ENCODE results near the gene C4orf50.

C4orf50 gene

GRCh38 chr4:5924461-5925125, 93.6 kb downstream of the C4orf50 start:
- no peak for DNase-seq
- no peaks in the 10 kb centered on the region for H3K79me2 ChIP-seq (ENCODE audit: control insufficient read depth, insufficient read depth, low read length)
- no peaks in the 10 kb centered on the region for H3K79me1 ChIP-seq (ENCODE audit: low read length)
- no peaks in the 10 kb centered on the region for H3K4me1 ChIP-seq (ENCODE audit: control insufficient read depth, low read depth, low read length)
- H4K8ac ChIP-seq (ENCODE audit: low read depth, low read length) = no peak overlapping the region
- H2BK5ac ChIP-seq (ENCODE audit: low read length) = no peak overlapping the region
- no peak overlapping the region for H3K9ac ChIP-seq (ENCODE audit: low read length)
- H3K4me2 ChIP-seq (ENCODE audit: low read length) = no peak overlapping the region
- no peak overlapping the region for H4K5ac ChIP-seq (ENCODE audit: low read length)
- H2BK15ac ChIP-seq (replicated peaks; ENCODE audit: low read depth) = no peak overlapping the region
- no peak overlapping the region for H3K23ac ChIP-seq (ENCODE audit: low read length)
- no peak overlapping the region for H3K18ac ChIP-seq (ENCODE audit: low read length)
- no peak overlapping the region for H2BK120ac ChIP-seq (ENCODE audit: low read depth, low read length)
- H2AK5ac ChIP-seq (ENCODE audit: low read length) = no peak overlapping the region
- no peak overlapping the region for H3K27ac ChIP-seq (ENCODE audit: low read depth, low read length)
- WGBS (ENCODE audit: extremely low coverage, insufficient coverage, low lambda C conversion rate) = no CpG with 5 or more reads among the region's 12 CpGs
- no peaks in the 10 kb centered on the region for H3K36me3 ChIP-seq (ENCODE audit: control insufficient read depth, insufficient read depth, low read length)
- no peak overlapping the region for H3K56ac ChIP-seq (ENCODE audit: low read length)
- H3K4ac ChIP-seq (ENCODE audit: low read depth, low read length) = no peak overlapping the region
- no peaks in the 10 kb centered on the region for H3K27me3 ChIP-seq (ENCODE audit: insufficient read depth, low read length, poor library complexity)
- H3K4me3 ChIP-seq (ENCODE audit: low read length) = no peak overlapping the region

- Histone ChIP-seq H3K18ac (ENCODE audit: low read length) (no peak overlapping the region), H3K4me2 (ENCODE audit: low read length) (no peak overlapping the region), H4K8ac (ENCODE audit: low read depth, low read length) (no peak overlapping the region), H3K4ac (ENCODE audit: low read depth, low read length) (no peak overlapping the region), H3K27me3 (ENCODE audit: insufficient read depth, low read length, poor library complexity) (no peaks in the 10 kb centered on the region), H3K27ac (ENCODE audit: low read depth, low read length) (no peak overlapping the region), H2AK5ac (ENCODE audit: low read length) (no peak overlapping the region), H2BK120ac (ENCODE audit: low read depth, low read length) (no peak overlapping the region), H3K4me3 (ENCODE audit: low read length) (no peak overlapping the region), H2BK15ac (replicated peaks; ENCODE audit: low read depth) (no peak overlapping the region), H3K23ac (ENCODE audit: low read length) (no peak overlapping the region), H3K79me2 (ENCODE audit: control insufficient read depth, insufficient read depth, low read length) (no peaks in the 10 kb centered on the region), H3K9ac (ENCODE audit: low read length) (no peak overlapping the region), H4K5ac (ENCODE audit: low read length) (no peak overlapping the region), H3K79me1 (ENCODE audit: low read length) (no peaks in the 10 kb centered on the region), H3K36me3 (ENCODE audit: control insufficient read depth, insufficient read depth, low read length) (no peaks in the 10 kb centered on the region), H3K56ac (ENCODE audit: low read length) (no peak overlapping the region), H2BK5ac (ENCODE audit: low read length) (no peak overlapping the region), H3K4me1 (ENCODE audit: control insufficient read depth, low read depth, low read length) (no peaks in the 10 kb centered on the region)
- DNase-seq = no peak
- WGBS (ENCODE audit: extremely low coverage, insufficient coverage, low lambda C conversion rate) = no CpG with 5 or more reads among the region's 6 CpGs
These were observed 94.9 kb downstream of the C4orf50 start for GRCh38 chr4:5923376-5923775.

GRCh38 chr4:5922556-5922955, 95.7 kb downstream of the C4orf50 start:
- H3K23ac ChIP-seq (ENCODE audit: low read length) = no peak overlapping the region
- no peaks in the 10 kb centered on the region for H3K4me1 ChIP-seq (ENCODE audit: control insufficient read depth, low read depth, low read length)
- no peak overlapping the region for H2BK120ac ChIP-seq (ENCODE audit: low read depth, low read length)
- H3K4ac ChIP-seq (ENCODE audit: low read depth, low read length) = no peak overlapping the region
- DNase-seq = no peak
- no peaks in the 10 kb centered on the region for H3K79me1 ChIP-seq (ENCODE audit: low read length)
- H3K18ac ChIP-seq (ENCODE audit: low read length) = no peak overlapping the region
- no peak overlapping the region for H4K8ac ChIP-seq (ENCODE audit: low read depth, low read length)
- H3K4me3 ChIP-seq (ENCODE audit: low read length) = no peak overlapping the region
- no peak overlapping the region for H3K27ac ChIP-seq (ENCODE audit: low read depth, low read length)
- no peak overlapping the region for H4K5ac ChIP-seq (ENCODE audit: low read length)
- H3K56ac ChIP-seq (ENCODE audit: low read length) = no peak overlapping the region
- no peaks in the 10 kb centered on the region for H3K36me3 ChIP-seq (ENCODE audit: control insufficient read depth, insufficient read depth, low read length)
- H3K4me2 ChIP-seq (ENCODE audit: low read length) = no peak overlapping the region
- no peak overlapping the region for H3K9ac ChIP-seq (ENCODE audit: low read length)
- no peak overlapping the region for H2BK5ac ChIP-seq (ENCODE audit: low read length)
- no peak overlapping the region for H2BK15ac ChIP-seq (replicated peaks; ENCODE audit: low read depth)
- H3K79me2 ChIP-seq (ENCODE audit: control insufficient read depth, insufficient read depth, low read length) = no peaks in the 10 kb centered on the region
- WGBS (ENCODE audit: extremely low coverage, insufficient coverage, low lambda C conversion rate) = no CpG with 5 or more reads among the region's 3 CpGs
- H2AK5ac ChIP-seq (ENCODE audit: low read length) = no peak overlapping the region
- H3K27me3 ChIP-seq (ENCODE audit: insufficient read depth, low read length, poor library complexity) = no peaks in the 10 kb centered on the region

- no peaks in the 10 kb centered on the region for H3K79me2 ChIP-seq (ENCODE audit: control insufficient read depth, insufficient read depth, low read length)
- no peak for DNase-seq
- no peak overlapping the region for H3K18ac ChIP-seq (ENCODE audit: low read length)
- no peak overlapping the region for H2BK120ac ChIP-seq (ENCODE audit: low read depth, low read length)
- no peak overlapping the region for H4K5ac ChIP-seq (ENCODE audit: low read length)
- H3K4me1 ChIP-seq (ENCODE audit: control insufficient read depth, low read depth, low read length) = no peaks in the 10 kb centered on the region
- H3K4ac ChIP-seq (ENCODE audit: low read depth, low read length) = no peak overlapping the region
- no peak overlapping the region for H4K8ac ChIP-seq (ENCODE audit: low read depth, low read length)
- no peaks in the 10 kb centered on the region for H3K27me3 ChIP-seq (ENCODE audit: insufficient read depth, low read length, poor library complexity)
- no peak overlapping the region for H3K4me3 ChIP-seq (ENCODE audit: low read length)
- H3K9ac ChIP-seq (ENCODE audit: low read length) = no peak overlapping the region
- no peak overlapping the region for H3K56ac ChIP-seq (ENCODE audit: low read length)
- H3K36me3 ChIP-seq (ENCODE audit: control insufficient read depth, insufficient read depth, low read length) = no peaks in the 10 kb centered on the region
- no peak overlapping the region for H3K23ac ChIP-seq (ENCODE audit: low read length)
- H2AK5ac ChIP-seq (ENCODE audit: low read length) = no peak overlapping the region
- WGBS (ENCODE audit: extremely low coverage, insufficient coverage, low lambda C conversion rate) = no CpG with 5 or more reads among the region's 6 CpGs
- H3K27ac ChIP-seq (ENCODE audit: low read depth, low read length) = no peak overlapping the region
- H3K79me1 ChIP-seq (ENCODE audit: low read length) = no peaks in the 10 kb centered on the region
- no peak overlapping the region for H2BK5ac ChIP-seq (ENCODE audit: low read length)
- no peak overlapping the region for H3K4me2 ChIP-seq (ENCODE audit: low read length)
- no peak overlapping the region for H2BK15ac ChIP-seq (replicated peaks; ENCODE audit: low read depth)
These were observed 96.2 kb downstream of the C4orf50 start for GRCh38 chr4:5921981-5922380.

- H2BK120ac ChIP-seq (ENCODE audit: low read depth, low read length) = no peak overlapping the region
- no peak overlapping the region for H4K5ac ChIP-seq (ENCODE audit: low read length)
- no peak overlapping the region for H4K8ac ChIP-seq (ENCODE audit: low read depth, low read length)
- WGBS (ENCODE audit: extremely low coverage, insufficient coverage, low lambda C conversion rate) = no CpG with 5 or more reads among the region's 16 CpGs
- H2BK15ac ChIP-seq (replicated peaks; ENCODE audit: low read depth) = no peak overlapping the region
- no peaks in the 10 kb centered on the region for H3K79me2 ChIP-seq (ENCODE audit: control insufficient read depth, insufficient read depth, low read length)
- H3K56ac ChIP-seq (ENCODE audit: low read length) = no peak overlapping the region
- no peak for DNase-seq
- H3K9ac ChIP-seq (ENCODE audit: low read length) = no peak overlapping the region
- H3K27ac ChIP-seq (ENCODE audit: low read depth, low read length) = no peak overlapping the region
- H3K23ac ChIP-seq (ENCODE audit: low read length) = no peak overlapping the region
- no peak overlapping the region for H3K4ac ChIP-seq (ENCODE audit: low read depth, low read length)
- no peak overlapping the region for H2BK5ac ChIP-seq (ENCODE audit: low read length)
- no peak overlapping the region for H2AK5ac ChIP-seq (ENCODE audit: low read length)
- no peaks in the 10 kb centered on the region for H3K4me1 ChIP-seq (ENCODE audit: control insufficient read depth, low read depth, low read length)
- no peak overlapping the region for H3K18ac ChIP-seq (ENCODE audit: low read length)
- H3K4me2 ChIP-seq (ENCODE audit: low read length) = no peak overlapping the region
- no peaks in the 10 kb centered on the region for H3K79me1 ChIP-seq (ENCODE audit: low read length)
- no peaks in the 10 kb centered on the region for H3K36me3 ChIP-seq (ENCODE audit: control insufficient read depth, insufficient read depth, low read length)
- H3K27me3 ChIP-seq (ENCODE audit: insufficient read depth, low read length, poor library complexity) = no peaks in the 10 kb centered on the region
- no peak overlapping the region for H3K4me3 ChIP-seq (ENCODE audit: low read length)
These were observed 96.9 kb downstream of the C4orf50 start for GRCh38 chr4:5921101-5921980.

Measured in mesendoderm (in vitro differentiated cells).